ENCODE data around the gene B3GNT5.

Gene B3GNT5

GRCh38 chr3:183247011-183247589, 6.0 kb upstream of the B3GNT5 start:
- Mint-ChIP-seq H3K27ac (no peak overlapping the region), H3K4me3 (no peak overlapping the region), H3K36me3 (no peaks in the 10 kb centered on the region), H3K27me3 (peaks cover 17% of the 10 kb centered on the region), H3K9me3 (peaks cover 10% of the 10 kb centered on the region), H3K4me1 (no peaks in the 10 kb centered on the region)
- CTCF ChIA-PET, result no interaction called here
- DNase-seq, result no peak

DNA sequence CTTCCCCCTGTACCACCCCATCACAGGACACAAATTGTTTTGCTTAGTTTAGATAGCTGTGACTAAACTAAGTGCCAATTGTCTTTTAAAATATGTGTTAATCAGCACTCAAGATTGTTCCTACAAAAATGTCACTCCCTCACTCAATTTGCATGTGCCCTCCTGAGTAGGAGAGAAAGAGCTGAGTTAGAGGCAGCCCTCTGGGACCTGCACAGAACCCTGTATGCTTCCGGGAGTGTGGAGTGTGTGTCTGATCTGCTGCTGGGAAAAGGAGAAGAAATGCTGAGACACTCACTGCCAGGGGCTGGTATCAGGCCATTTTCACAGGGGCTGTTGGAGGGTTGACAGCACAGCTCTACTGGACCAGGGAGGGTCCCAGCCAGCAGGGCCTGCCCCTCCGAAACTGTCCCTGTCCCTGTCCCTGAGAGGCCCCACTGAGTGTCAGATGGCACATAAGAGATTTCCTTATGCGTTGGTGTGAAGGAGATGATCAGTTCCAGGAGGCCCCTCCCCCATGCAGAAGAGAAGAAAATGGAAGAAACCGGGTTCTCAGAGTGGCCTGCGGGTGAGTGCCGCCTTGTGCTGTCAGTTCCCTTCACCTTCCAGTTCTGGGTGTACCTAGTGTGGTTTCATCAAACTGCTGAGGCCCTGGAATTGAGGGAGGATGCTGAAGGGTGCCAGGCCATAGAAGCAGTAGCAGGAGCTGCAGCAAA, 3.9 kb upstream of the B3GNT5 start:
- no peak overlapping the region for H3K27ac Mint-ChIP-seq
- peaks cover 4% of the 10 kb centered on the region for H3K4me1 Mint-ChIP-seq
- H3K36me3 Mint-ChIP-seq, result no peaks in the 10 kb centered on the region
- CTCF ChIA-PET, result no interaction called here
- no peak overlapping the region for H3K4me3 Mint-ChIP-seq
- no peaks in the 10 kb centered on the region for H3K9me3 Mint-ChIP-seq
- DNase-seq, result no peak
- peaks cover 31% of the 10 kb centered on the region for H3K27me3 Mint-ChIP-seq

- Mint-ChIP-seq H3K36me3 (peaks cover 4% of the 10 kb centered on the region), H3K4me3 (peak overlapping the region; percentile 62), H3K27ac (no peak overlapping the region), H3K27me3 (peaks cover 43% of the 10 kb centered on the region), H3K4me1 (peaks cover 9% of the 10 kb centered on the region), H3K9me3 (no peaks in the 10 kb centered on the region)
- CTCF ChIA-PET, result interaction anchor here (1.6 to 2.3 kb wide), 4 partner anchors 62 to 132 kb away, joined by 3 to 15 read pairs (median 8); no protein-coding TSS in a partner anchor
- no peak for DNase-seq
Observed at GRCh38 chr3:183252118-183252782, 803 bp upstream of the B3GNT5 start.

- peaks cover 9% of the 10 kb centered on the region for H3K4me1 Mint-ChIP-seq
- H3K4me3 Mint-ChIP-seq, result peak overlapping the region; percentile 66
- H3K27ac Mint-ChIP-seq, result no peak overlapping the region
- CTCF ChIA-PET, result interaction anchor here (1.6 to 2.3 kb wide), 5 partner anchors 12 to 131 kb away, joined by 3 to 15 read pairs (median 6); no protein-coding TSS in a partner anchor
- peaks cover 48% of the 10 kb centered on the region for H3K27me3 Mint-ChIP-seq
- peak; percentile 44 for DNase-seq
- peaks cover 4% of the 10 kb centered on the region for H3K36me3 Mint-ChIP-seq
- H3K9me3 Mint-ChIP-seq, result no peaks in the 10 kb centered on the region
Observed at GRCh38 chr3:183253528-183254486, 754 bp downstream of the B3GNT5 start.

- Mint-ChIP-seq H3K36me3 (peaks cover 4% of the 10 kb centered on the region), H3K27me3 (peaks cover 44% of the 10 kb centered on the region), H3K9me3 (no peaks in the 10 kb centered on the region), H3K27ac (no peak overlapping the region), H3K4me1 (peaks cover 9% of the 10 kb centered on the region), H3K4me3 (peak overlapping the region; percentile 68)
- CTCF ChIA-PET, result interaction anchor here (1.2 to 1.6 kb wide), 2 partner anchors 11 to 128 kb away, joined by 3 to 7 read pairs; no protein-coding TSS in a partner anchor
- peak; percentile 23 for DNase-seq
Observed at GRCh38 chr3:183254487-183255347, 1.7 kb downstream of the B3GNT5 start.

DNA sequence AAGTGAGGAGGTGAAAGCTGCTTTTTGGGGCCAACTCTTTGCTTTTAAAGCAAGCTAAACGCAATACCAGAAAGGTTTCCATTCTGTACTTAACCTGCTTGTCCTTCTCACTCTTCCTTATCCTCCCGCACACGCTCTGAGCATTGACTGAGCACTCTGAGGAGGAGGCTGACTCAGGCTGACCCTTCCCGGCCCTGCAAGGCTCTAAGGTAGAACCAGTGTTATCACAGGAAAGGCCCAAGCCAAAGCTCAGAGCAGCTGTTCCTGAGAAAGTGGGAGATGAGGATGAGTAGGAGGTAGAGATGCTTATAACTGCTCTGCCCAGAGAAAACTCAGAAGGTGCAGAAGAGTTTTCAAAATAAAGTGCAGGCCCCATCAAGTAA, 2.3 kb downstream of the B3GNT5 start:
- DNase-seq, result no peak
- Mint-ChIP-seq H3K36me3 (peaks cover 4% of the 10 kb centered on the region), H3K4me3 (peak overlapping the region; percentile 68), H3K4me1 (peaks cover 9% of the 10 kb centered on the region), H3K27me3 (peaks cover 45% of the 10 kb centered on the region), H3K9me3 (no peaks in the 10 kb centered on the region), H3K27ac (no peak overlapping the region)
- CTCF ChIA-PET, result interaction anchor here (1.2 kb wide), 1 partner anchor 127 kb away, joined by 7 read pairs; no protein-coding TSS in a partner anchor

DNA sequence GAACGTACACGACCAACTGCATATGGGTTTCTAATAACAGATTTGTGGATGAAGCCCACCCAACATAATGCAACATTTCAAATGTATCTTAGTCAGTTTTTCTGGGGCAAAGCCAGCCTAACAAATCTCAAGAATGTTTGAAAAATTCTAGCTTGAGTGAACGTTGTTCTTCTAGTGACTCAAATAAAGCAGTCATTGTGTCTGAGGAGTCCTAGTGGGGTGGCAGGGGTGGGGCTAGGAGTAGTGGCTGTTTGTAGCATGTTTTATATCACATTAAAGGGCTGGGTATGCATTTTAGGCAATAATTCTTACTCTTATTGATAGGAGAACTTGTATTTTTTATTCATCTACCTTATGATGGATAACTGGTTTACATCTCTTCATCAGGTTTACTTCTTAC, 6.0 kb downstream of the B3GNT5 start:
- no peaks in the 10 kb centered on the region for H3K9me3 Mint-ChIP-seq
- H3K36me3 Mint-ChIP-seq, result peaks cover 4% of the 10 kb centered on the region
- no peak for DNase-seq
- H3K4me1 Mint-ChIP-seq, result peaks cover 5% of the 10 kb centered on the region
- H3K27me3 Mint-ChIP-seq, result peaks cover 22% of the 10 kb centered on the region
- no peak overlapping the region for H3K4me3 Mint-ChIP-seq
- H3K27ac Mint-ChIP-seq, result no peak overlapping the region
- CTCF ChIA-PET, result interaction anchor here (1.5 kb wide), 1 partner anchor 75 kb away, joined by 6 read pairs; no protein-coding TSS in a partner anchor

DNA sequence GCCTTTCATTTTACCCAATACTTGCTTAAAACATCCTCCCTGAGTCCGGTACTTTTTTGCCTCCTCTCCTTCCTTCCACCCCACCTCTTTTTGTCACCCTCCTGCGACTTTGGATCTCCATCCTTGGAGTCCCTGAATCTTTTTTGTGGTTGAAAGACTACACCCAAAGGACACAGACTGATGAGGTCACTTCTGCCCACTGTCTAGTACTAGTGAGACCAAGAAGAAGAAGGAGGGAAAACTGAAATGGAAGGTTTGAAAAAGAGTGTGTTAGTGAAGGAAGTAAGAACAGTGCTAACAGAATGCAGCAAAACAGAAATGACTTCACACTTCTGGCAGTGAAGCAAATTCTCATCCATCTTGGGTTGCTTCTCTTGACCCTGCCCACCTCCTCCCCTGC, 6.6 kb downstream of the B3GNT5 start:
- CTCF ChIA-PET, result no interaction called here
- no peak for DNase-seq

DNA sequence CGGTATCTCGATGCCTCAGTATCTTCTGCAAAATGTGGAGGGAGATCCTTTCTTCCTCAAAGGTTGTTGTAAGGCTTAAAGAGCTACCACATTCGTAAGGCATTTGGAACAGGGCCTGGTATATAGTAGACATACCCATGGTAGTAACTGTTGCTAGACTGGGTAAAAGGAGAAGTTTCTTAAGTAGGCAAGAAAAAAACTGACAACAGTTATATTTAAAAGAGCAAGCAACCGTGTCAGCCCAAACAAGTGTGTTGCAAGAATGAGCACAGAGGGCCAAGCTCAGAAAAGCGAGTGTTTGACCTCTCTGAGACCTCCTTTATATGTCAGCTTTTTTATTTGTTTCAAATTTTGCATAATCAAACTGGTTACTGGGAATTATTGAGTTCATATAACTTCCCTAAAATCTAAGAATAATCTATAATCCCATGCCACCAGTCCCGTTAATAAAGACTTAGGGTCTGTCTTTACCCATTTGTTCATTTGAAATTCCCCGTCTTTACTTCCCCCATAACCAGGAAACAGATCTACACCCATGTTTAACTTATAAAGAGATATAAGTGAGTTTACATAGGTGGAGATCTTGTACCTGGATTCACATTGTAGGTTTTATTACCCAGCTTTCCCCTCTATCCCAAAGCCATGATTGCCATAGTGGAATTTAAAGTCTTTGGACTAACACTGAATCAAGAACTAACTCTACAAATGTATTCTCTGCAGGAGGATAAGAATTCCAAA, 7.3 kb downstream of the B3GNT5 start:
- peaks cover 12% of the 10 kb centered on the region for H3K27me3 Mint-ChIP-seq
- no peak for DNase-seq
- H3K4me3 Mint-ChIP-seq, result no peak overlapping the region
- CTCF ChIA-PET, result no interaction called here
- no peaks in the 10 kb centered on the region for H3K4me1 Mint-ChIP-seq
- no peaks in the 10 kb centered on the region for H3K9me3 Mint-ChIP-seq
- no peak overlapping the region for H3K27ac Mint-ChIP-seq
- no peaks in the 10 kb centered on the region for H3K36me3 Mint-ChIP-seq

More for the DNA sequence above, 6.6 kb downstream of the B3GNT5 start:
- Mint-ChIP-seq H3K27ac (no peak overlapping the region), H3K4me1 (peaks cover 5% of the 10 kb centered on the region), H3K27me3 (peaks cover 19% of the 10 kb centered on the region), H3K4me3 (no peak overlapping the region), H3K36me3 (peaks cover 4% of the 10 kb centered on the region), H3K9me3 (no peaks in the 10 kb centered on the region)

- H3K27me3 Mint-ChIP-seq, result peaks cover 10% of the 10 kb centered on the region
- no peaks in the 10 kb centered on the region for H3K9me3 Mint-ChIP-seq
Observed at GRCh38 chr3:183261151-183261724, 8.2 kb downstream of the B3GNT5 start.

DNA sequence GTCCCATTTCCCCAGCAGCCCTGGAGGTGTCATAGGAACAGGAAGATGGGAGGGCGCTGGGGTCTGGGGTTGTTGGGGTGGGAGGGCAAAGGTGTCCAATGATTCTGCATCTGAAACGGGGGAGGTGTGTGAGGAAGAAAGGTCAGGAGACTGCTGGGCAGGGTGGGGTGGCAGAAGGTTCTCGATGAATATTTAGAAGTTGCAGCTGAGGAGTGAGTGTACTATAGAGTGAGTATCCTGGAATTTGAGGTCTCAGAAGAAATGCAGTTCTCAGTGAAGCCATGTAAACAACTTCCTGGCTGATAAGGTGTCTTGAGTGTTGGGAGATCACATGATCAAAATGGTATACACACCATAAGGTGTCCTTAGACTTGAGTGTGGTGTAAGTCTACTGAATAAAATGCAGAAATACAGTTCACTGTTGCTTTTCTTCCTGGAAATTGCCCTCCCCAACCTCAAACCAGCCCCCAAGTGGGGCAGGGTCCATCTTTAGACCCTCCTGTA, 9.9 kb downstream of the B3GNT5 start:
- H3K27ac Mint-ChIP-seq, result no peak overlapping the region
- CTCF ChIA-PET, result no interaction called here
- H3K27me3 Mint-ChIP-seq, result peaks cover 10% of the 10 kb centered on the region
- no peaks in the 10 kb centered on the region for H3K36me3 Mint-ChIP-seq
- peaks cover 2% of the 10 kb centered on the region for H3K4me1 Mint-ChIP-seq
- no peak overlapping the region for H3K4me3 Mint-ChIP-seq
- no peak for DNase-seq
- H3K9me3 Mint-ChIP-seq, result no peaks in the 10 kb centered on the region

More at GRCh38 chr3:183261151-183261724, 8.2 kb downstream of the B3GNT5 start:
- H3K4me3 Mint-ChIP-seq, result no peak overlapping the region
- no peak overlapping the region for H3K27ac Mint-ChIP-seq
- no peaks in the 10 kb centered on the region for H3K4me1 Mint-ChIP-seq
- DNase-seq, result no peak
- no peaks in the 10 kb centered on the region for H3K36me3 Mint-ChIP-seq
- CTCF ChIA-PET, result interaction anchor here (0.7 kb wide), 1 partner anchor 121 kb away, joined by 3 read pairs; no protein-coding TSS in a partner anchor

- H3K27ac Mint-ChIP-seq, result no peak overlapping the region
- peaks cover 2% of the 10 kb centered on the region for H3K4me1 Mint-ChIP-seq
- H3K9me3 Mint-ChIP-seq, result no peaks in the 10 kb centered on the region
- H3K4me3 Mint-ChIP-seq, result no peak overlapping the region
- DNase-seq, result no peak
- CTCF ChIA-PET, result interaction anchor here (1.9 kb wide), 1 partner anchor 80 kb away, joined by 5 read pairs; no protein-coding TSS in a partner anchor
- H3K36me3 Mint-ChIP-seq, result no peaks in the 10 kb centered on the region
- peaks cover 4% of the 10 kb centered on the region for H3K27me3 Mint-ChIP-seq
Observed at GRCh38 chr3:183264268-183264667, 11.2 kb downstream of the B3GNT5 start.
